GOT3 (cell line): ENCODE results near the gene FNDC3B.

ENCODE experiments used
- DNase-seq: peaks from one replicate; lab custom pipeline; 2025; ENCODE audit warnings: mixed read lengths; lab: John Stamatoyannopoulos, UW

Gene FNDC3B

GRCh38 chr3:172112734-172113120 lies 73.3 kb downstream of the FNDC3B start:
- no peak for DNase-seq

GRCh38 chr3:172113710-172114109 lies 74.3 kb downstream of the FNDC3B start:
- no peak for DNase-seq

GRCh38 chr3:172115059-172115458 lies 75.7 kb downstream of the FNDC3B start:
- DNase-seq: no peak

GRCh38 chr3:172115787-172116186 lies 76.4 kb downstream of the FNDC3B start:
- DNase-seq: no peak

- DNase-seq: no peak
Measured at GRCh38 chr3:172118019-172118418, 78.6 kb downstream of the FNDC3B start.

GRCh38 chr3:172119266-172119969 lies 80.0 kb downstream of the FNDC3B start:
- DNase-seq: no peak

GRCh38 chr3:172120912-172121311 lies 81.5 kb downstream of the FNDC3B start:
- DNase-seq: no peak

- no peak for DNase-seq
Measured at GRCh38 chr3:172121981-172122380, 82.6 kb downstream of the FNDC3B start.

- no peak for DNase-seq
Measured at GRCh38 chr3:172124271-172124670, 84.9 kb downstream of the FNDC3B start.

GRCh38 chr3:172125053-172125452 lies 85.7 kb downstream of the FNDC3B start:
- DNase-seq: no peak

GRCh38 chr3:172125963-172126457 lies 86.6 kb downstream of the FNDC3B start:
- no peak for DNase-seq

- no peak for DNase-seq
Measured at GRCh38 chr3:172126741-172127140, 87.4 kb downstream of the FNDC3B start.

- no peak for DNase-seq
Measured at GRCh38 chr3:172127141-172127540, 87.8 kb downstream of the FNDC3B start.

- DNase-seq: no peak
Measured at GRCh38 chr3:172127929-172128580, 88.7 kb downstream of the FNDC3B start.

GRCh38 chr3:172128858-172129257 lies 89.5 kb downstream of the FNDC3B start:
- no peak for DNase-seq

- DNase-seq: no peak
Measured at GRCh38 chr3:172129498-172129849, 90.1 kb downstream of the FNDC3B start.

GRCh38 chr3:172129850-172130716 lies 90.7 kb downstream of the FNDC3B start:
- peak; percentile 83 for DNase-seq

- no peak for DNase-seq
Measured at GRCh38 chr3:172130717-172131050, 91.3 kb downstream of the FNDC3B start.

- no peak for DNase-seq
Measured at GRCh38 chr3:172131746-172132145, 92.4 kb downstream of the FNDC3B start.

GRCh38 chr3:172132159-172132586 lies 92.8 kb downstream of the FNDC3B start:
- no peak for DNase-seq

- DNase-seq: no peak
Measured at GRCh38 chr3:172132721-172133311, 93.4 kb downstream of the FNDC3B start.

GRCh38 chr3:172133838-172134237 lies 94.5 kb downstream of the FNDC3B start:
- DNase-seq: no peak
